Ecto neural progenitor cell (in vitro differentiated cells): Measurements from ENCODE around the gene SERPINF2.
"Not testable (repeated sequence)": the region's sequence is repeated elsewhere in the genome, so short reads cannot be mapped to it uniquely, and the experiment has no call there.

Experiments used
- DNase-seq: peaks from one replicate; pipeline ENCODE4 v3.0.0-alpha.2; 2018; ENCODE audit warnings: low spot score

Gene SERPINF2

DNA sequence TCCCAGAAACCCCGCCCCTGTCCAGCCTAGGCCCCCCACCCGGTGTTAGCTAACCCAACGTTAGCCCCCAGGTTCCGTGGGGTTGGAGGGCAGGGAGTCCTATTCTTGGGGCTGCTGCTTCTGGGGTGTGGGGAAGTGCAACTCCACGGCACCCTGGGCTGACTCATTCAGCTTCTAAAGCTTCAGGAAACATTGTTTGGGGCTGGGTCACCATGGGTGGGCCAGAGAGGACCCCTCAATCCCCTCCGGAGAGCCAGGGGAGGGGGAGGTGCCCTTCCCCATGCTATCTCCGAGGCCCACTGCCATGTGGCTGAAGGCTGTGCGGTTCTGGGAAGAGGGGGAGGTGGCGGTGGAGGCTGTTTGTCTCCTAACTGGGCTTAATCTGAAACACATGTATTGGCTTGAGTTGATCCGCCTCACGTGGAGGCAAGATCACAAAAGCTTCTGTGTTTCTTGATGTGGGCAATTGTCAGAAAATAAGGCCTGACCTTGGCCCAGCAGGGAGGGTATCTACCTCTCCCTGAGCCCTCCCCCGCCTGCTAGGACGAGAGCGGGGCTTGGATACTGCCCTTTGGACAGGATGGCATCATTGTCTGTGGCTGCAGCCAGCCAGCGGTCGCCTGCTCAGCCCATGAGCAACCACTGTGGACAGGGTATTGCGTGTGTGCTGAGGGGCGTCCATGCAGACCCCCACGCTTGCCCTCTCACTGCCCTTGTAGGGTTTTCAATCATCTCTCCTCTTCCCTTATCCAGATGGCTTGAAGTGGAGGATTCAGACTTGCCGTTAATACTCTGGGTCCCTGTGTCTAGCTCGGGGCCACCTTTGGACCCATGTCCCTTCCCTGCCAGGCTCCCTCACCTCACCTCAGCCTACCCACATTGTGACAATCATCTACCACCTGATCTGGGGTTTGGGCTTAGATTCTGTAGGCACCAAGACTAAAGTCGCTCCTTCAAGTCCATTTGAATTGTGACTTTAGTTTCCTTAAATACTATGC, 20.5 kb downstream of the SERPINF2 start:
- peak; percentile 80 for DNase-seq

DNA sequence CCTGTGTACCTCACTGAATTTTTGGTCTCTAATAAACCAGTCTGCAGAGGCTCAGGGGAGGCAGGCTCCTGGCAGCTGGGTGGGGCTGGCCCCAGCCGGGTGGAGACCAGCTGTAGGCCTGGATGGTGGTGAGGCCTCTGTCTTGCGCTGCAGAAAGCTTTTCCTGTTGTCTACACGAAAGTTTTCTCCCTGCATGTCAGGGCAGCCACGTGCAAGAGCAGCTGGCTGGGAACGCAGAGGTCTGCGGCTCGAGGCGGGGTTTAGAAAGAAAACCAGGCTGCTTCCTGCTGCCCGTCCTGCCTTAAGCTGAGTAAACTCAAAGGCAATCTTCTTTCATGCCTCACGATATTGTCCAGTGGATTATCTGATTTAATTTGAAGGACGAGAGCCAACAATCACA, 21.6 kb downstream of the SERPINF2 start:
- DNase-seq: no peak

DNA sequence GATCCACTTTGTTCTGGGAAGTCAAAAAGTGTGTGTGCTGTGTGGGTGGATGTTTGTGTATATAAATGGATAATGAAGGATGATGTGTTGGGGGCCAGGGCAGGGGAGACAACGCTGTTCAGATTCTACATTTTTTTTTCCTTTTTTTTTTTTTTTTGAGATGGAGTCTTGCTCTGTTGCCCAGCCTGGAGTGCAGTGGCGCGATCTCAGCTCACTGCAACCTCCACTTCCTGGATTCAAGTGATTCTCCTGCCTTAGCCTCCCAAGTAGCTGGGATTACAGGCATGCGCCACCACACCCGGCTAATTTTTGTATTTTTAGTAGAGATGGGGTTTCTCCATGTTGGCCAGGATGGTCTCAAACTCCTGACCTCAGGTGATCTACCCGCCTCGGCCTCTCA, 22.0 kb downstream of the SERPINF2 start:
- not testable (repeated sequence) for DNase-seq

DNA sequence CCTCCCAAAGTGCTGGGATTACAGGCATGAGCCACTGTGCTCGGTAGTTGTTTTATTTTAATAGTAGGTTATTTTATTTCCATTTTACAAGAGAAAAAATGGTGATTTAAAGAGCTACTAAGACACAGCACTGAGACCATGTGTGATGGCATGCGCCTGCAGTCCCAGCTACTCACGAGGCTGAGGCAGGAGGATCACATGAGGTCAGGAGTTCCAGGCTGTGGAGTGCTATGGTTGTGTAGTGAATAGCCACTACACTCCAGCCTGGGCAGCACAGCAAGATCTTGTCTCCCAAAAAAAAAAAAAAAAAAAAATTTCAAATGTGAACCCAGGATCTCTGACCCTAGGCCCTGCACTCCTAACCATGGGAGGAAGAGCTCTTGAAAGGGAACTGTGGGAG, 22.9 kb downstream of the SERPINF2 start:
- no peak for DNase-seq

DNA sequence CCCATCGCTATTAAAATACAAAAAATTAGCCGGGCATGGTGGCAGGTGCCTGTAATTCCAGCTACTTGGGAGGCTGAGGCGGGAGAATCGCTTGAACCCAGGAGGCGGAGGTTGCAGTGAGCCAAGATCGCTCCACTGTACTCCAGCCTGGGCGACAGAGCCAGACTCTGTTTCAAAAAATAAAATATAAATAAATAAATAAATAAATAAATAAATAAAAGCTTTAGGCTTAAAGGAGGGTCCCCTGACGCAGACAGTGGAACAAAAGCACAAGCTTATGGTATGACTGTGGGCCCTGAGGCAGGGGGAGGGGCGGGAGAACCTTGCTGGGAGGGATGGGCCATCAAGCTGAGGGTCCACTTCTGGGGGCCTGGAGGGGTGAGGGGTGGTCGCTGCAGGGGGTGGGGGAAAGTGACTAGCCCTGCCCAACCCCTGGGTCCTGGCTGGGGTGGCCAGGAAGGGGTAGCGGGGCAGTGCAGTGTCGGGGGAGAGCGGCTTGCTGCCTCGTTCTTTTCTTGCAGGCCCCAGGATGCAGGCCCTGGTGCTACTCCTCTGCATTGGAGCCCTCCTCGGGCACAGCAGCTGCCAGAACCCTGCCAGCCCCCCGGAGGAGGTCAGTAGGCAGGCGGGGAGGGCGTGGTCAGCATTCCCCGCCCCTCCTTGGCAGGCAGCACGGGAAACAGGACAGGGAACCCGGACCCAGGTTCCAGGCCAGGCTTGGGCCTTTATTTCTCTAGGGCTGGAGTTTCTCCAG, 23.9 kb downstream of the SERPINF2 start:
- no peak for DNase-seq

DNA sequence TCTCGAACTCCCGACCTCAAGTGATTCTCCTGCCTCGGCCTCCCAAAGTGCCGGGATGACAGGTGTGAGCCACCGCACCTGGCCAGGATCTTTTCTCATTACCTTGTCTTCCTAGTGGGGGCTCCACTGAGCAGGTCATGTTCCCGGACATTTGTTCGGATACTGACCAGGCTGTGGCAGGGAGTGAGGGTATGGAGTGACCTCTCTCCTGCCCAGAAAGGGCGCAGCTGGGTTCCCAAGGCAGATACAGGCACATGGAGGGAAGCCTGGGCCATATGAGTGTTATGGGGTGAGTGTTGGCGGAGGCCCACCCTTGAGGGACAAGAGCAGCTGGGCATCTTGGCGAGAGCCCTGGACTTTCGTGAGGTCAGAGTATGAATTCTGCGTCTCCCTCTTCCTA, 24.7 kb downstream of the SERPINF2 start:
- no peak for DNase-seq

DNA sequence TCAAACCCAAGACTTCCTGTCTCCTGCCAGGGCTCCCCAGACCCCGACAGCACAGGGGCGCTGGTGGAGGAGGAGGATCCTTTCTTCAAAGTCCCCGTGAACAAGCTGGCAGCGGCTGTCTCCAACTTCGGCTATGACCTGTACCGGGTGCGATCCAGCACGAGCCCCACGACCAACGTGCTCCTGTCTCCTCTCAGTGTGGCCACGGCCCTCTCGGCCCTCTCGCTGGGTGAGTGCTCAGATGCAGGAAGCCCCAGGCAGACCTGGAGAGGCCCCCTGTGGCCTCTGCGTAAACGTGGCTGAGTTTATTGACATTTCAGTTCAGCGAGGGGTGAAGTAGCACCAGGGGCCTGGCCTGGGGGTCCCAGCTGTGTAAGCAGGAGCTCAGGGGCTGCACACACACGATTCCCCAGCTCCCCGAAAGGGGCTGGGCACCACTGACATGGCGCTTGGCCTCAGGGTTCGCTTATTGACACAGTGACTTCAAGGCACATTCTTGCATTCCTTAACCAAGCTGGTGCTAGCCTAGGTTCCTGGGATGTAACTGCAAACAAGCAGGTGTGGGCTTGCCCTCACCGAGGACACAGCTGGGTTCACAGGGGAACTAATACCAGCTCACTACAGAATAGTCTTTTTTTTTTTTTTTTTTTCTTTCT, 27.3 kb downstream of the SERPINF2 start:
- no peak for DNase-seq

DNA sequence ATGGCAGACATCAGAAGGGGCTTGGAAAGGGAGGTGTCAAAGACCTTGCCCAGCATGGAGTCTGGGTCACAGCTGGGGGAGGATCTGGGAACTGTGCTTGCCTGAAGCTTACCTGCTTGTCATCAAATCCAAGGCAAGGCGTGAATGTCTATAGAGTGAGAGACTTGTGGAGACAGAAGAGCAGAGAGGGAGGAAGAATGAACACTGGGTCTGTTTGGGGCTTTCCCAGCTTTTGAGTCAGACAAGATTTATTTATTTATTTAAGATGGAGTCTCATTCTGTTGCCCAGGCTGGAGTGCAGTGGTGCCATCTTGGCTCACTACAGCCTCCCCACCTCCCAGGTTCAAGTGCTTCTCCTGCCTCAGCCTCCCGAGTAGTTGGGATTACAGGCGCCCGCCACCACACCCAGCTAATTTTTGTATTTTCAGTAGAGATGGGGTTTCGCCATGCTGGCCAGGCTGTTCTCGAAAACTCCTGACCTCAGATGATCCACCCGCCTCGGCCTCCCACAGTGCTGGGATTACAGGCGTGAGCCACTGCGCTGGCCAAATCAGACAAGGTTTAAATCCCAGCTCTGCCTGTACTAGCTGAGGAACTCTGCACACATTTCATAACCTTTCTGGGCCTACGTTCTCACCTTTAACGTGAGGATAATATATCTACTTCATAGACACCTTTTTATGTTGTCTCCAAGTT, 30.5 kb downstream of the SERPINF2 start:
- not testable (repeated sequence) for DNase-seq

DNA sequence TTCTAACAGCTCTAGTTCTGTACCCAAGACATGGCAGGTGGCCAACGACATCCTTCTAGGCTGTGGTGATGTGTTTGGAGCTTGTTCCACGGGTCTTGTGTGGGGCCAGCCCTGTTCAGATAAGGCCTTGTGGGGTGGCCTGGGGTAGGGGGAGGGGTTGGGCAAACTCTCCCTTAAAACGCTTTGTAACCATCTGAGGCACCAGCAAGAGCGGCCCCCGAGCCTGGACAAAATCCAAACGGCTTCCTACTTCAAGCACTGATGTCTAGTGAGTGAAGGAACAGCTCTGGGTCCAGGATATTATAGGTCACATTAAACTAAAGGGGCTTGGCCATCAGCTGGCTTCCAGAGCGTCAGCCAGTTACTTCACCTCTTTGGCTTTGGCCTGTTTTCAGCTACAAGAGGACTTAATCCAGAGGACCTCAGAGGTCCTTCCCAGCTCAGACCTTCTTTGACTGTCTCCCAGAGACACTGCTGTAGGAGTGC, 31.1 kb downstream of the SERPINF2 start:
- no peak for DNase-seq

DNA sequence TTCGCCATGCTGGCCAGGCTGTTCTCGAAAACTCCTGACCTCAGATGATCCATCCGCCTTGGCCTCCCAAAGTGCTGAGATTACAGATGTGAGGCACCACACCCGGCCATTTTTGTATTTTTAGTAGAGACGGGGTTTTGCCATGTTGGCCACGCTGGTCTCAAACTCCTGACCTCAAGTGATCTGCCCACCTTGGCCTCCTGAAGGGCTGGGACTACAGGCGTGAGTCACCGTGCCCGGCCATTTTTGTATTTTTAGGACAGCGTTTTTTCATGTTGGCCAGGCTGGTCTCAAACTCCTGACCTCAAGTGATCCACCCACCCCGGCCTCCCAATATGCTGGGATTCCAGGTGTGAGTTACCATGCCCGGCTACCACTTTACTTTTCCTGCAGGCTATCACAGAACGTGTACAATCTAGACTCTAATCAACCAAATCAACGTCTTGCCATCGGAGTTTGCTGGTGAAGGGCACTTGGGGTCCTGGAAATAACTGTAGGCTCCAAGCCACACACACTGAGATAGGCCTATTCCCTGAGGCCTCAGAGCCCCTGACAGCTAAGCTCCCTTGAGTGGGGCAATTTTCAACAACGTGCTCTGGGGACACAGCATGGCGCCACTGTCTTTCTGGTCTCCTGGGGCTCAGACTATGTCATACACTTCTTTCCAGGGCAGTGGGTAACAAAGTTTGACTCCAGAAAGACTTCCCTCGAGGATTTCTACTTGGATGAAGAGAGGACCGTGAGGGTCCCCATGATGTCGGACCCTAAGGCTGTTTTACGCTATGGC, 31.9 kb downstream of the SERPINF2 start:
- DNase-seq: no peak

DNA sequence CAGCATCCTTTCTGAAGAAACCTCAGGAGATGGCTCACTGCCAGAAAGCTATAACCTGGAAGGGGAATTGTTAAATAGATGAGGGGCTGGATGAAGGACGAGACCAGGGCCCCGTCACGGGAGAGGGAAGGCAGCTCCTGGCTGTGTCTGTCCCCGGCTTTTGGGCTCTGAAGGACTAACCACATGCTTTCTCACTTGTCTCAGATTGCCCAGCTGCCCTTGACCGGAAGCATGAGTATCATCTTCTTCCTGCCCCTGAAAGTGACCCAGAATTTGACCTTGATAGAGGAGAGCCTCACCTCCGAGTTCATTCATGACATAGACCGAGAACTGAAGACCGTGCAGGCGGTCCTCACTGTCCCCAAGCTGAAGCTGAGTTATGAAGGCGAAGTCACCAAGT, 33.7 kb downstream of the SERPINF2 start:
- no peak for DNase-seq

DNA sequence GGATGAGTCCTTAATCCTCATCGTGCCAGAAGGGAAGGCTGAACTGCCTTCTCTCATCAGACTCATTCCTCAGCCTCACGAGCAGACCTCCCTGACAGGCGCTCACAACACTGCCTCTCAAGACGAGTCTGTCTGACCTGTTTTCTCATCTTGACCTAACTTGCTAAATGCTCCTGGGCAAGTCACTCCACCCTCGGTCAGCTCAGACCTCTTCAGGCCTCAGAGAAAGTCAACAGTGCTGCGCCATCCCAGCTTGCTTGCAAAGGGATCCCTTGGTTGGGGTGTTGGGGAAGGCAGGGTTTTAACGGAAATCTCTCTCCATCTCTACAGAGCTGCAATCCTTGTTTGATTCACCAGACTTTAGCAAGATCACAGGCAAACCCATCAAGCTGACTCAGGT, 34.2 kb downstream of the SERPINF2 start:
- no peak for DNase-seq

DNA sequence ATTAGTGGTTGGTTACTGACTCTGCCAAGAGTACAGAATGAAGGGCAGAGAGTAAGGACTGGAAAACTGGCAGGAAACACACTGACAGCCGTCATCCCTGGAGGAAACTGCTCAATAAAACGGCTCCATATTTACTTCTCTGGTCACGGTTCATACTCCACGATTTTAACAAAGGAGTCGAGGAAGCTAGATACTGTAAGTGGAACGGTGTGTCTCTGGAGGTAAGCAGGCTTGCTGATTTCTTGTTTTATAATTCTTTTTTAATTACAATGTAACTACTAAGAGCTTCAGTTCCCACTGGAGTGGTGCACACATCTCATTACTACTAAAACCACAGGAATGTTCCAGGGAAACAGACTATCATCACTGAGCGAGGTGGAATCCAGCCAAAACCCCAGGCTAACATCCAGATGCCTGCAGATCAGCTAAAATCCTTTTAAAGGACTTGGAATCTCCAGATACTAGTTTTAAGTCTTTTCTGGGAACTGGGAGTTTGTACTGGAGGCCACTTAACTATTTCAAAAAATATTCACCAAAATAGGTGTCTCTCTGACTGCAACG, 37.0 kb downstream of the SERPINF2 start:
- DNase-seq: no peak

DNA sequence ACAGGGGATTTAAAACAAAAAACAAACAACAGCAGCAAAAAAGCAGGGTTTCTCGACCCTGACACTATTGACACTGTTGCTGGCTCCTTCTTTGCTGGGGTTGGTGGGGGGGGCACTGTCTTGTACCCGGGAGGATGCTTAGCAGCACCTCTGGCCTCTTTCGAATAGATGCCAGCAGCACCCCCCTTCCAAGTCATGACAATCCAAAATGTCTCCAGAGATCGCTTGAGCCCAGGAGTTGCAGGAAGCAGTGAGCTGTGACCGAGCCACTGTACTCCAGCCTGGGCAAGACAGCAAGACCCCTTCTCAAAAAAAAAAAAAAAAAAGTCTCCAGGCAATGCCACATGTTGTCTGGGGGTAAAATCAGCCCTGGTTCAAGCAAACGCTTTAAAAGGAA, 39.5 kb downstream of the SERPINF2 start:
- no peak for DNase-seq

DNA sequence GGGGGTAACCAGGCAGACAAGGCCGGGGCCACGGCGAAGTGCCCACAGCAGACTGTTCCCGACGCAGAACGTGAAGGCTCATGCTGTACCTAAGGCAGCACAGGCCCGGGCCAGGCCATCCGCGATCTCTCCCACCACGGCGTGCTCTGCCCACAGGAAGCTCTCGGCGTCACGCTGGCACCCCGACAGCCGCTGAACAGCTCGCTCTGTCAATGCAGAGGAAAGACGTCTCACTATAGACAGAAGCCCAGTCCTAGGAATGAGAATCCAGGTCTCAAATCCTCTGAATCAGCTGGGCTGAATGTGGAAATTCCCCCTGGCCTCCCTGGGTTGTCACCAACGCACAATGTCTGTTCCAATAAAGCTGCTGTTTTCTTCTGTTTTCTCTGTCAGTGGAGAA, 40.6 kb downstream of the SERPINF2 start:
- no peak for DNase-seq

DNA sequence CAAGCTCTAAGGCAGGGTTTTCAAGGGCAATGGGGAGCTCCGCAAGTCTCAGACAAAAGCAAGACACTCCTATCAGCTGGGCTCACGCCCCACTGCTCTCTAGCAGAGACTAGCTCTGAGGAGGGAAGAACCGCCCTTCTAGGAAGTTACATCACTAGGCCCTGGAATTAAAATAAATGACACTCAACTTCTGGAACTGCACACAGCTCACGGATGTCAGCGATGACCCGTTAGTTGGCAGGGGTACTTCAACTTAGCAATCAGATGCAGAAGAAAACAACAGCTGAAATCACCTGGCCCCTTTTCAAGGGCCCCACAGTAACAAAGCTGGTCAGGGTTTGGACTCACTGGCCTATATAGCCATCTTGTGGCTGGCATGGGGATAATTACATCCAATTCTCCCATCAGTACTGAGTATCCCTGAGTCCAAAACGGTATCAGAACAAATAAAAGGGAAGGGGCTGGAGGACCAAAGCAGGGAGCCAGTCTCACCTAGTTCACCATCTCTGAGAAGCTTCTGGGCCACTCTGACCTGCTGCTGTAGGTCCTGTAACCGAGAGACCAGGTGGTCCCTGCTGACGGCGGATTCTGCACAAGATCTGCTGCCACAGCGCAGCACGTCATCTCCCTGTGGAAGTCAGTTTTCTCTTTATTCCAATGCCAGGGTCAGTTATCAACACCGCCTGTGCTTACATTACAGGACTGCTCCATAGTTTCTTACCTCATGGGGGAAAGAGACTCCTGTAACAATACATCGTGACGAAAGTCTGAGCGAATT, 41.4 kb downstream of the SERPINF2 start:
- no peak for DNase-seq

DNA sequence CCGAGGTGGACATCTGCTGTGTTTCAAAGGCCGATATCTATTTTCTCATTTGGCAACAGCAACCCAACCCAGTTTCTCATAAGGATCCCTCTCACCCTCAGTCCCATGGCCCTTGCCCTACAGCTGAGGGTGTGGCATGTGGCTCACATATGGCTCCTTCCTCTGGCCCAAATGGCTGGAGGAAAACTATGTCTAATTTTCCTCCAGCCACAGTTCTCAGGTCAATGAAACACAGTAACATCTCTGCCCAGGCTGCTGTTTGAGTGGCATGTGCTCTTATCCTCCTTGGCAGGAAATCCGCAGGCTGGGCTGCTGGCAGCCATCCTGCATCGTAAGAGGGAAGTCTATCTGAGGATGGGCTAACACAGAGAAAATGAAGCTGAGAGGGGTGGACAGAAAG, 43.3 kb downstream of the SERPINF2 start:
- no peak for DNase-seq

DNA sequence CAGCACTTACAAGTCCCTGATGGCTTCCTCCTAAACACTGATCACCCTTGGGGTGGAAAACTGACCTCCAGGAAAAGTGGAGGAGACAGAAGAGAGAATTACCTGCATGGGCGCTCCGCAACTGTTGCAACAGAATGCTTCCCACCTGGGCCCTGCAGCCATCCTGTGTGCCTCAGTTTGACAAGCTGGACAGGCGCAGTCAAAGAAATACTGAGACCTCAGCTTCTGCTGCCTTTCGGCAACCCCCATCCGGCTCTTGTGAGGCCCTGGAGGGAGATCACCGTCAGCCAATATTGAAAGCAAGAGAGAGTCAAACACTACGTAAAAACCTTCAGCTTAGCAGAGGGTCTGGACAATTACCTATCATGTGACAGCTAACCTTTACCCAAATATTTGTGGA, 44.0 kb downstream of the SERPINF2 start:
- no peak for DNase-seq

DNA sequence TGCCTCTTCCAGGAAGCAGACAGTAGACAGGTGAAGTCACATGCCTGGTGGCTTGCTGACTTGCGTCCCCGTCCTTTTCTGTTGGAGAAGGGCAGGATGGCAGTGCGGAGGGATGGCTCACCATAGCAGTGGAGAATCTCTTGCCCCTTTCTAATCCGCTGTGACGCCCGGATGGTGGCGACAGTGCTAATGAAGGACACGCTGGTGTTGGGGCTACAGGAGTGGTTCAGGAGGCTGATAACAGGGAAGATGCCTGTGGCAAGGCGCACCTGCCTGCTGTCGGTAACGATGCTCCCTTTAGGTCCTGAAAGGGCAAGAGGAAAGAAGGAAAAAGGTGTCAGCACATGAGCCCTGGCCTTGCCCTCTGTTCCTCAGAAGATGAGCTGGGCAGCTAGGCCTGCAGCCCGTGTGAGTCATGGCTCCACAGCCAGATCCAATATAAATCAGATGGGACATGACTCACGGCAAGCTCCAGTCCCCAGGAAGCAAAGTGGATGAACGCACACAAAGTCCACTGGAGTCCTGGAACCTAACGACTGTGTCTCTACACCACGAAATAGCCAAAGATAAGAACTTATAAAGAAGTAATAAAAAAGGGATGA, 44.7 kb downstream of the SERPINF2 start:
- no peak for DNase-seq

DNA sequence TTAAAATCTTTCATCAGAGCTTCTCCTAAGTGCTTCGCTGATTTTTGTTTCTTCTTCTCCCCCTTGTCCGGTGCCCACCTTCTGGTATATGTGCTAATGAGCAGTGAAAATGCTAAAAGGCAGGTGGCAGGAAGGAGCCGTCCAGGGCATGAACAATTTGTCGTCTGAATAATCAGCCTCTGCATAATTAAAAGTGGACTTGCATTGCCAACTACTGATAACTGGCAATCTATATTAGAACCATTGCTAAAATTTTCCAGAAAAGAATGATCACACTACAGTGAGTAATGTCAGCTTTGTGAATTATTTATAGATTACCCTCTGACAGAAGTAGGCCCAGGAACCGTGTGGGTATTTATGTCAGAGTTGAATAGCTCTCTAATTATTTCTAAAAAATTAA, 47.3 kb downstream of the SERPINF2 start:
- DNase-seq: no peak
